Measurements from ENCODE around the gene XRCC3.

GRCh38 chr14:103748534-103748857, 33.2 kb upstream of the XRCC3 start:
- TF ChIP-seq CTCF (IDR thresholded peaks at IDR 0.05) (no peak), POLR2A (IDR thresholded peaks at IDR 0.05) (no peak)
